Gastroesophageal sphincter (tissue), 4 donors: Measurements from ENCODE around the gene GRIK1. TPM values are rescaled to one million over a fixed set of nuclear protein-coding genes. Genes with fewer than 3 reads are reported as not detected.

Source experiments
- ATAC-seq: fragments of 150-250 bp; one replicate; pipeline ENCODE4 v1.9.1; 2016; ENCODE audit warnings: mild to moderate bottlenecking, moderate library complexity
- H3K27ac ChIP-seq, 4 donors: fragments of 200-600 bp; sonication (generic) in 3 of 4; 1 replicate in 3 of 4; 2 replicates in 1 of 4; pipeline ENCODE4 v1.5.1; 2016 to 2019
- H3K27me3 ChIP-seq: fragments of 200-600 bp; sonication (generic); one replicate; pipeline ENCODE4 v1.5.1; 2019
- H3K36me3 ChIP-seq, 2 donors: fragments of 200-600 bp; sonication (generic); one replicate each; pipeline ENCODE4 v1.5.1; 2019; ENCODE audit warnings: control low read depth in 1 of 2
- H3K4me1 ChIP-seq, 3 donors: fragments of 200-600 bp; sonication (generic); 1 replicate in 2 of 3; 2 replicates in 1 of 3; pipeline ENCODE4 v1.5.1; 2016 to 2019; ENCODE audit warnings: control low read depth in 2 of 3
- H3K4me3 ChIP-seq, 2 donors: fragments of 200-600 bp; sonication (generic); one replicate each; pipeline ENCODE4 v1.5.1; 2019; ENCODE audit warnings: mild to moderate bottlenecking in 1 of 2, moderate library complexity in 1 of 2
- H3K9me3 ChIP-seq, 3 donors: fragments of 200-600 bp; sonication (generic); one replicate each; pipeline ENCODE4 v1.5.1; 2017 to 2019; ENCODE audit warnings: control low read depth in 2 of 3
- EP300 ChIP-seq: sonication (generic); formaldehyde crosslinking; IDR thresholded peaks from one replicate; pipeline ENCODE4 v1.6.1; 2017; ENCODE audit warnings: antibody characterized with exemption, mild to moderate bottlenecking
- POLR2A ChIP-seq, 2 donors: fragments of 450-650 bp; IDR thresholded peaks; one replicate each; pipeline ENCODE4 v1.6.1; 2017; ENCODE audit warnings: antibody characterized with exemption in 2 of 2, mild to moderate bottlenecking in 2 of 2, moderate library complexity in 1 of 2
- POLR2AphosphoS5 ChIP-seq: sonication (generic); formaldehyde crosslinking; IDR thresholded peaks from one replicate; pipeline ENCODE4 v1.6.1; 2017; ENCODE audit warnings: antibody characterized with exemption
- WGBS, 2 donors: methylation state at CpG; one replicate each; pipeline ENCODE4 v1.1.5; 2018; ENCODE audit warnings: low coverage in 1 of 2; 5-methylcytosine and 5-hydroxymethylcytosine counted together
- total RNA-seq, 4 donors: library from RNA; depleted of rRNA; stranded (reverse); fragments of >200 nt; gene quantifications; one replicate each; pipeline ENCODE4 v1.1.0, GENCODE V29; 2016
- TF ChIP-seq, protein P1 (sequence below), 4 experiments: fragments of 200-600 bp in 2 of 4; fragments of 450-650 bp in 2 of 4; sonication (generic) in 1 of 4; IDR thresholded peaks; one replicate each; pipeline ENCODE4 v1.5.1; 2017 to 2019; ENCODE audit warnings: antibody characterized with exemption in 4 of 4, mild to moderate bottlenecking in 2 of 4, moderate library complexity in 2 of 4

GRIK1 gene
- total RNA-seq, 4 donors from 2014 or later = 0.32 to 0.67 TPM; not detected in 2

DNA sequence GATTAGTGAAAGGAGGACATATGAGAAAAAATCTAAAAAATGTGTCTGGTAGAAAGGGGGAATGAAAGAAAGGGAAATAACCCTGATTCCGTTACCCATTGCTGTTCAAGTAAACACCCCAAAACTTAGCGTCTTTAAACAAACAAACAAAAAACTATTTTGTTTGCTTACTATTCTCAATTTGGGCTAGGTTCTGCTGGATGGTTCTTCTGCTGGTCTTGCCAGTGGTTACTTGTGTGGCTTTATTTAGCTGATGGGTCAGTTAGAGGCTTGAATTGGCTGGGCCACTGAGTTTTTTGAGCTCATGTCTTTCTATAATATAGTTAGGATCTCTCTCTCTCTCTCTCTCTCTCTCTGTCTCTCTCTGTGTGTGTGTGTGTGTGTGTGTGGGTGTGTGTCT is 112.1 kb downstream of the GRIK1 start:
- ATAC-seq = no peak
- TF ChIP-seq, protein P1, sequence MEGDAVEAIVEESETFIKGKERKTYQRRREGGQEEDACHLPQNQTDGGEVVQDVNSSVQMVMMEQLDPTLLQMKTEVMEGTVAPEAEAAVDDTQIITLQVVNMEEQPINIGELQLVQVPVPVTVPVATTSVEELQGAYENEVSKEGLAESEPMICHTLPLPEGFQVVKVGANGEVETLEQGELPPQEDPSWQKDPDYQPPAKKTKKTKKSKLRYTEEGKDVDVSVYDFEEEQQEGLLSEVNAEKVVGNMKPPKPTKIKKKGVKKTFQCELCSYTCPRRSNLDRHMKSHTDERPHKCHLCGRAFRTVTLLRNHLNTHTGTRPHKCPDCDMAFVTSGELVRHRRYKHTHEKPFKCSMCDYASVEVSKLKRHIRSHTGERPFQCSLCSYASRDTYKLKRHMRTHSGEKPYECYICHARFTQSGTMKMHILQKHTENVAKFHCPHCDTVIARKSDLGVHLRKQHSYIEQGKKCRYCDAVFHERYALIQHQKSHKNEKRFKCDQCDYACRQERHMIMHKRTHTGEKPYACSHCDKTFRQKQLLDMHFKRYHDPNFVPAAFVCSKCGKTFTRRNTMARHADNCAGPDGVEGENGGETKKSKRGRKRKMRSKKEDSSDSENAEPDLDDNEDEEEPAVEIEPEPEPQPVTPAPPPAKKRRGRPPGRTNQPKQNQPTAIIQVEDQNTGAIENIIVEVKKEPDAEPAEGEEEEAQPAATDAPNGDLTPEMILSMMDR (IDR thresholded peaks at IDR 0.05) = no peak
- TF ChIP-seq POLR2A (IDR thresholded peaks at IDR 0.05) (no peak), EP300 (no peak), POLR2AphosphoS5 (no peak)
- Histone ChIP-seq H3K27me3 (no peaks in the 10 kb centered on the region), H3K4me1 (no peaks in the 10 kb centered on the region), H3K4me3 (no peak overlapping the region), H3K36me3 (no peaks in the 10 kb centered on the region), H3K27ac (no peak overlapping the region), H3K9me3 (peaks cover 0 to 22% (median 0%) of the 10 kb centered on the region in 3 donors)
- WGBS, 2 donors = 92 to 93% methylated on average over 2 of the region's 2 CpGs

DNA sequence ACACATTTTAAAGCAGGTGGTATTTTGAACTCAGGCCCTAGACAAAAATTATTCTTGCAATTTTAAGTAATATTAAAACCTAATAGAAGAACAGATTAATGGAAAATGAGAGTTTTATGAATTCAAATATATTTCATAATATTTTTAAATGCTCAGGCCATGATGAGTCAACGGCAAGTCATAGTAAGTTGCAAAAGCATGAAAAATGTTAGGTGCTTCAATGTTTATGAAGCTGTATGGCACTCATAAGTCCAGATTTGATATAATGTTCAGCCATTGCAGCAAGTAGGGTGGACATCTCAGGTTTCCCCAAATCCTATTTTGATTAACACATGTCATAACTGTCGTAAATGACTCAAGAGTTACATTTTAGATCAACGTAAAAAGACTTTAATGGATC is 112.6 kb downstream of the GRIK1 start:
- H3K36me3 ChIP-seq = no peaks in the 10 kb centered on the region
- ATAC-seq = no peak
- TF ChIP-seq POLR2A (IDR thresholded peaks at IDR 0.05) = no peak
- TF ChIP-seq, protein P1 (IDR thresholded peaks at IDR 0.05) = no peak
- no peak for TF ChIP-seq EP300
- TF ChIP-seq POLR2AphosphoS5 = no peak
- H3K27me3 ChIP-seq = no peaks in the 10 kb centered on the region
- H3K4me3 ChIP-seq = no peak overlapping the region
- no peaks in the 10 kb centered on the region for H3K4me1 ChIP-seq
- H3K9me3 ChIP-seq = peaks cover 0 to 17% (median 0%) of the 10 kb centered on the region in 3 donors
- WGBS, 2 donors = 83 to 89% methylated on average over 3 of the region's 3 CpGs
- H3K27ac ChIP-seq = no peak overlapping the region

DNA sequence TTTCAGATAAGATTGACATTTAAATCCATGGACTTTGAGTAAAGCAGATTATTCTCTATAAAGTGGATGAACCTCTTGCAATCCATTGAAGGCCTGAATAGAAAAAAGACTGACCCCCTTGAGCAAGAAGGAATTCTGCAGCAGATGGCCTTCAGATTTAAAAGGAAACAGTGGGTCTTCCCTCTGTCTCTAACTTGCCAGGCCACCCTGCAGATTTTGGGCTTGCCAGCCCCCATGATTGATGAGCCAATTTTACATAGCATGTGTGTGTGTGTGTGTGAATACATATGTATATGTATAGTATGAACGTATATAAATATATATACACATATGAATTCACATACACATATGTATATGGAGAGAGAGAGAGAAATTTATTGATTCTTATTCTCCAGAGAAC is 113.4 kb downstream of the GRIK1 start:
- ATAC-seq = no peak
- H3K27me3 ChIP-seq = no peaks in the 10 kb centered on the region
- WGBS, 2 donors = 57 to 84% methylated on average over 1 of the region's 1 CpG
- H3K27ac ChIP-seq = no peak overlapping the region
- TF ChIP-seq POLR2A (IDR thresholded peaks at IDR 0.05) = no peak
- TF ChIP-seq, protein P1 (IDR thresholded peaks at IDR 0.05) = no peak
- H3K36me3 ChIP-seq = no peaks in the 10 kb centered on the region
- no peaks in the 10 kb centered on the region for H3K4me1 ChIP-seq
- H3K9me3 ChIP-seq = peaks cover 0 to 14% (median 0%) of the 10 kb centered on the region in 3 donors
- H3K4me3 ChIP-seq = no peak overlapping the region

DNA sequence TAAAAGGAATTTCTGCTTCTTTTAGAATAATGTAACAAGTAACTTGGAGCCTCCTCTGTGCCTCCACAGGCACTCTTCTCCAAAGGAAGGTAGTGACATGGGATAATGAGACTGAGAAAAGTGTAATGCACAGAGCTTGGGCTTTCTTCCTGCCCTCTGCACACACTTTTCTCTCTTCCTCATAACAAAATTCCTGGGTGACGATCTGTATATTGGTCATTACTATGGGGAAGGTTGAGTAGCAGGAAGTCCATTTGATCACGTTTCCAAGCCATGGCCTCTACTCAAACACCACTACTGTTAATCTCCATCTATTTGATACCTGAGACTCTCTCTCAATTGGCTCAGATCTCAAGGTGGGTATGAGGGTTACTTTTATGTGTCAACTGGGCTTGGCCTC is 113.9 kb downstream of the GRIK1 start:
- no peak for ATAC-seq
- no peak overlapping the region for H3K4me3 ChIP-seq
- no peak for TF ChIP-seq POLR2A (IDR thresholded peaks at IDR 0.05)
- TF ChIP-seq, protein P1 (IDR thresholded peaks at IDR 0.05) = no peak
- 60 to 63% methylated on average over 2 of the region's 2 CpGs for WGBS, 2 donors
- H3K36me3 ChIP-seq = no peaks in the 10 kb centered on the region
- no peaks in the 10 kb centered on the region for H3K27me3 ChIP-seq
- peaks cover 0 to 14% (median 0%) of the 10 kb centered on the region in 3 donors for H3K9me3 ChIP-seq
- no peaks in the 10 kb centered on the region for H3K4me1 ChIP-seq
- H3K27ac ChIP-seq = no peak overlapping the region

DNA sequence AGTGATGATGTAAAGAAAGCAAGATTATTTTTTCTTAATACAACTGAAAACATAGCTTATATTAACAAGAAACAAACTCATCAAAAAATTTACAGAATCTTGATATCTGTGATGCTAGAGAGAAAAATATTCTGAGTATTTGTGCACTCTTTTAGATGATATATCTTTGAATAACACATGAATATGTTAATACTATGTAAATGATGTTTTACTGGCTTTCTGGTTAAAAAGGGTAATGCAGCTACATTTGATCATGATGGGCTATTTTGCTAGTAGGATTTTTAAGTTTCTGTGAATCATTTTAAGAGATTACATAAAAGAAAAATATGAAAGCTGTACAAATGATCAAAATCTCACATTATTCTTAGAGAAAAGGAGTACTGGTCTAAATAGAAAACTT is 114.5 kb downstream of the GRIK1 start:
- Histone ChIP-seq H3K27me3 (no peaks in the 10 kb centered on the region), H3K36me3 (no peaks in the 10 kb centered on the region), H3K9me3 (peaks cover 0 to 14% (median 0%) of the 10 kb centered on the region in 3 donors), H3K4me1 (no peaks in the 10 kb centered on the region), H3K4me3 (no peak overlapping the region), H3K27ac (no peak overlapping the region)
- TF ChIP-seq POLR2A (IDR thresholded peaks at IDR 0.05) (no peak), EP300 (no peak), POLR2AphosphoS5 (no peak)
- TF ChIP-seq, protein P1 (IDR thresholded peaks at IDR 0.05) = no peak
- no peak for ATAC-seq
